ENCODE data around the gene CYBC1.

- TF ChIP-seq GATA2 (IDR thresholded peaks at IDR 0.05; ENCODE audit: low read depth, low read length) (no peak), GATA3 (IDR thresholded peaks at IDR 0.05; ENCODE audit: low read depth, low read length) (no peak)
These were observed 24.9 kb upstream of the CYBC1 start for GRCh38 chr17:82475458-82475857.
